Astrocyte of the spinal cord (primary cell): Measurements from ENCODE around the gene LIPT1.

Experiments used
- DNase-seq: peaks from one replicate; pipeline ENCODE4 v3.0.0; 2011; ENCODE audit warnings: low read depth, low spot score
- H3K4me3 ChIP-seq: 2 replicates; pipeline ENCODE4 v1.5.1; 2011; ENCODE audit warnings: low read depth, mild to moderate bottlenecking, low read length, moderate library complexity
- in situ Hi-C: cut with HindIII; loops from 2 replicates; pipeline ENCODE4 v1.10.0; 2017; ENCODE audit warnings: low sequenced_read_pairs
- TF ChIP-seq, protein P1 (sequence below): IDR thresholded peaks from 2 replicates; pipeline ENCODE4 v1.5.1; 2012; ENCODE audit warnings: low read depth, mild to moderate bottlenecking, low read length, inconsistent platforms

The LIPT1 gene

DNA sequence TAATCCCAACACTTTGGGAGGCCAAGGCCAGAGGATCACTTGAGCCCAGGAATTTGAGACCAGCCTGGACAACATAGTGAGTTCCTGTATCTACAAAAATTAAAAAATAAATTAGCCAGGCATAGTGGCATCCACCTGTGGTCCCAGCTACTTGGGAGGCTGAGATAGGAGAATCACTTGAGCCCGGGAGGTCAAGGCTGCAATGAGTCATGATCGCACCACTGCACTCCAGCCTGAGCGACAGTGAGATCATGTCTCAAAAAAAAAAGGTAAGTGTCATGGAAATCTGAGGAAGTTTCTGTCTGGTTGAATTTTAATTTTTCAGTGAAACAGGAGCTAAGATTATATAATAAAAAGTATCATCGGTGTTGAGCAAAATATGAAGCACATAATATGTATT is 15.8 kb upstream of the LIPT1 start:
- in situ Hi-C loops, result no loop called here
- no peak for DNase-seq
- no peak overlapping the region for H3K4me3 ChIP-seq
- TF ChIP-seq, protein P1, sequence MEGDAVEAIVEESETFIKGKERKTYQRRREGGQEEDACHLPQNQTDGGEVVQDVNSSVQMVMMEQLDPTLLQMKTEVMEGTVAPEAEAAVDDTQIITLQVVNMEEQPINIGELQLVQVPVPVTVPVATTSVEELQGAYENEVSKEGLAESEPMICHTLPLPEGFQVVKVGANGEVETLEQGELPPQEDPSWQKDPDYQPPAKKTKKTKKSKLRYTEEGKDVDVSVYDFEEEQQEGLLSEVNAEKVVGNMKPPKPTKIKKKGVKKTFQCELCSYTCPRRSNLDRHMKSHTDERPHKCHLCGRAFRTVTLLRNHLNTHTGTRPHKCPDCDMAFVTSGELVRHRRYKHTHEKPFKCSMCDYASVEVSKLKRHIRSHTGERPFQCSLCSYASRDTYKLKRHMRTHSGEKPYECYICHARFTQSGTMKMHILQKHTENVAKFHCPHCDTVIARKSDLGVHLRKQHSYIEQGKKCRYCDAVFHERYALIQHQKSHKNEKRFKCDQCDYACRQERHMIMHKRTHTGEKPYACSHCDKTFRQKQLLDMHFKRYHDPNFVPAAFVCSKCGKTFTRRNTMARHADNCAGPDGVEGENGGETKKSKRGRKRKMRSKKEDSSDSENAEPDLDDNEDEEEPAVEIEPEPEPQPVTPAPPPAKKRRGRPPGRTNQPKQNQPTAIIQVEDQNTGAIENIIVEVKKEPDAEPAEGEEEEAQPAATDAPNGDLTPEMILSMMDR, result no peak

DNA sequence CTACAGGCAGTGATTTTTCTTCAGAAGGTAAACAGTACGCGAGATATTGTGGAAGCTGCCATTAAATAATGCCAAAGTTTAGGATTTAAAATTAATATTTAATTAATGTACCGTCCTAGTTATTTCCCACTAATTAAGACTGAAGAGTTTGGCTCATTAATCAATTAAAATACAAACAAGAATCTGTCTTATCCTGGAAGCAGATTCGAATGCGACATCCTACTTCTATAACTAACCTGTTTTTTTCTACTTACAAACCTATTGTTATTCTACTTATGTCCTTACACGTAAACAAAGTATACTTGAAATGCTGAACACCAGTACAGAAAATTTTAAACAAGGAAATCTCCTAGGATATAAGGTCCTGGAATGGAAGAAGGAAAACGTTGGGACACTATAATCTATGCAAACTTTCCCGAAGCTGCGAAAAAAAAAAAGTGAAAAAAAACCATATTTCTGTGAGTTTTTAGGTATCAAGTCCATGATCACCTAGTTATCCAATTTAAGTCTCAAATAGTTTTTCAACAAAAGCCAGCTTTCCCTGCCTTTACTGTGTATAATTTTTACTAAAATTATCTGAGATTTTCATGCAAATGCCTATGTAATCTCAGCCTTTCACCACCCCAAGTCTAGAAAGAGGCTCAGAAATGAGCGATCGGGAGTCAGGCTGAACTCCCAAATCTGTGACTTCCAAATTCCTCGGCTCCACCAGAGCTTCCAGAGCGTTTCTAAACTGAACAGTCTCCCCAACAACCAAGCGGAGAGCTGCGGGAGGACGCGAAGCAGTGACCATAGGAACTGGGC is 14.5 kb upstream of the LIPT1 start:
- DNase-seq, result peak; percentile 32
- in situ Hi-C loops, result no loop called here
- H3K4me3 ChIP-seq, result peak overlapping the region; percentile 81
- TF ChIP-seq, protein P1, result no peak

DNA sequence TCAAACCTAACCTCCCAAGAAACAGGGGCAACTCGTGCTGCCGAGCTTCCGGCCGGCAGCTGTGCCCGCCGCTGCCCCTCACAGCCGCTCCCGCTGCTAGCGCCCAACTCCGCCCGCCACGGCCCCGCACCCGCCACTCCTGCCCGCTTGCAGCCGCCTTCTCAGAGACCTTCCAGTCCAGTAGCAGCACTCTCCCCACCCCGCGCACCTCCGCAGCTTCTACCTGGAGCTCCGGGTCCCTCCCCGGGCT is 14.0 kb upstream of the LIPT1 start:
- peak overlapping the region; percentile 81 for H3K4me3 ChIP-seq
- TF ChIP-seq, protein P1, result no peak
- in situ Hi-C loops, result no loop called here
- no peak for DNase-seq

DNA sequence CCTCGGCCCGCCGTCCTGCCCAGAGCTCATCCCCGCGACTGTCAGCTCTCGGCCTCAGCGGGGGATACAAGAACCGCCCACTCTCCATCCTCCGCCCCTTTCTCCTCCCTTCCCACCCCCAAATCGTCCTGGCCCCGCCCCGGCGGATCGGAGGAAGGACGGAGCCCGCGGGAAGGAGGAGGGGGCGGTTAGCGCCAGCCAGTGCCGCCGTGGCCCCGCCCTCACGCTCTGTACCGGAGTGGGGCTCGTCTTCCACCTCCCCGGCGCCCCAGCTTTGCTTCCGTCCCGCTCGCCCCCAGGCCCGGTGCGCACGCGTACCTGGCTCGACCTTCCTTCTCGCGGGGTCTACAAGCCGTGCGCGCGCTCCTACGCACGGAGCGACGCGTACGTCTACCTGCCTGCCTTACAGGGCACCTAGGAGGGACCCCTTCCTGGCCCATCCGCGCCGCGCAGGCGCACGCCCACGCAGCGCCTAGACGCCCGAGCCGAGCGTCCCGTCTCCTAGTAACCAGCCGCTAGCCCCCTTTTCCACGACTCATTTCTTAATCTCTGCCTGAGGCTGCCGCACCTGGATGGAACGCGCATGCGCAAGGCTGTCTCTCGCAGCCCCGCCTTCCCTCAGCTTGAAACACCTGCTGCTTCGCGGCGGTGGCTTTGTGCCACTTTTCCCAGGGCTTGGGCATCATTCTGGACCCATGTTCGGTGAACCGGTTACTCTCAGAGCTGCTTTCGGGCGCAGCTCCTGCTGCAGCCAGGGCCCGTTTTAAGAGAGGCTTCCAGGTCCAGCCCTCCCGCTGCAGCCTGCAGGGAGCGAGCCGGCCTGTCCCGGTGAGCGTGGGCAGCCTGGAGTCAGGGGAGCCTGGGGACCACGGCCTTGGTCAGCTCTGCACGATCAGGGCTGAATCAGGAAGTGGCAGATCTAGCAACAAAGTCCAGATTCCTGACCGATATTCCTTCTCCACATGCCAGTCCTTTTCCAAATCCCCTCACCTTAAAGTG is 13.4 kb upstream of the LIPT1 start, which contains the start of gene C2orf15:
C2orf15 (plus strand) TSS at position 598 of the 999 bp plus-strand sequence. CDS start 8,852 bp downstream, outside the sequence.
- TF ChIP-seq, protein P1, result no peak
- peak; percentile 85 for DNase-seq
- in situ Hi-C loops, result no loop called here
- H3K4me3 ChIP-seq, result peak within 1 kb of the TSS; percentile 81

DNA sequence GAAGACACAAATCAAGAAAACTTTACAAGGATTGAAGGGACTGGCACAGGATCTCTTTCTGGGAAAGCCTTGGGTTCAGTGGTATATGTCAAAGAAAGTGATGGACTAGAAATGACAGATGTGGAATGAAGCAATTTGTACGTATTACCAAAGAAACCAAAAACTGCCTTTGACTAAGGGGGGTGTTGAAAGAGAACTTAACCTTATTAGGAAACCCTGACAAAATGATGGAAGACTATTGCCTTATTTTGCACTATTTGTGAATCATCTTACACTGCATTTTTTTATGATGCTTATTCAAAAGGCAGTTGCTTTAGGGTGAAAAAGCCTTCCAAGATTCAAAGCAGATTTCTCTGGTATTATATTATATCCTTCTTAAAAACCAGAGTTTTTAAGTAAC is 4.1 kb upstream of the LIPT1 start:
- DNase-seq, result no peak

DNA sequence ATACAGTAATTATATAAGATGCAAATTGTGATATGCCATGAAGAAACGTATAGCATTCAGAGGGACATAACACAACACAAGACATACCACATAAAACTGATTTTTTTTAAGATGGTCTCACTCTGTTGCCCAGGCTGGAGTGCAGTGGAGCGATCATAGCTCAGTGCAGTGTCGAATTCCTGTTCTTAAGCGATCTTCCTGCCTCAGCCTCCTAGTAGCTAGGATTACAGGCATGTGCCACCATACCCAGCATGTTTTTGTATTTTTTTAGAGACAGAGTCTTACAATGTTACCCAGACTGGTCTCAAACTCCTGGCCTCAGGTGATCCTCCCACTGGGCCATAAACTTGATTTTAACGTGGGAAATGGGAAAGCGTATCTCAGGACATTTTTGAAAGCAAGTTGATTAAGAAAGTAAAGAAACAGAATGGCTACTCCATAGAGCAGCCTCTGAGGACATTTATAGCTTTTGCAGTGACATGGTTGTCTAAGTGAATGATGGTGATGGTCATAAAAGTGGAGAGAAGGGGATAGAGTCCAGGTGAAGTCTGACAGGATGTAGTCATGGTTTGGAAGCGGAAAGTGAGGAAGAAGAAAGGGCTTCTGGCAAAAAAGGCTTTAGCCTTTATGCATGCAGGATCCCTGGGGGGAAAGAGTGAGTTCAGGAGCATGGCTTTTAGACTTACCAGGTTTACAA is 2.4 kb upstream of the LIPT1 start:
- DNase-seq, result no peak
- in situ Hi-C loops, result no loop called here
- TF ChIP-seq, protein P1, result no peak
- H3K4me3 ChIP-seq, result no peak overlapping the region

More for the DNA sequence above, 4.1 kb upstream of the LIPT1 start:
- no peak overlapping the region for H3K4me3 ChIP-seq
- in situ Hi-C loops, result no loop called here
- TF ChIP-seq, protein P1, result no peak
